GM15510 (cell line): ENCODE results near the gene KIF21B.

Experiments
- POLR2A ChIP-seq: IDR thresholded peaks from 3 replicates; pipeline ENCODE4 v1.6.1; 2011; ENCODE audit warnings: borderline replicate concordance; ENCODE audit not compliant: insufficient read length; ENCODE audit errors: extremely low read depth

The KIF21B gene

DNA sequence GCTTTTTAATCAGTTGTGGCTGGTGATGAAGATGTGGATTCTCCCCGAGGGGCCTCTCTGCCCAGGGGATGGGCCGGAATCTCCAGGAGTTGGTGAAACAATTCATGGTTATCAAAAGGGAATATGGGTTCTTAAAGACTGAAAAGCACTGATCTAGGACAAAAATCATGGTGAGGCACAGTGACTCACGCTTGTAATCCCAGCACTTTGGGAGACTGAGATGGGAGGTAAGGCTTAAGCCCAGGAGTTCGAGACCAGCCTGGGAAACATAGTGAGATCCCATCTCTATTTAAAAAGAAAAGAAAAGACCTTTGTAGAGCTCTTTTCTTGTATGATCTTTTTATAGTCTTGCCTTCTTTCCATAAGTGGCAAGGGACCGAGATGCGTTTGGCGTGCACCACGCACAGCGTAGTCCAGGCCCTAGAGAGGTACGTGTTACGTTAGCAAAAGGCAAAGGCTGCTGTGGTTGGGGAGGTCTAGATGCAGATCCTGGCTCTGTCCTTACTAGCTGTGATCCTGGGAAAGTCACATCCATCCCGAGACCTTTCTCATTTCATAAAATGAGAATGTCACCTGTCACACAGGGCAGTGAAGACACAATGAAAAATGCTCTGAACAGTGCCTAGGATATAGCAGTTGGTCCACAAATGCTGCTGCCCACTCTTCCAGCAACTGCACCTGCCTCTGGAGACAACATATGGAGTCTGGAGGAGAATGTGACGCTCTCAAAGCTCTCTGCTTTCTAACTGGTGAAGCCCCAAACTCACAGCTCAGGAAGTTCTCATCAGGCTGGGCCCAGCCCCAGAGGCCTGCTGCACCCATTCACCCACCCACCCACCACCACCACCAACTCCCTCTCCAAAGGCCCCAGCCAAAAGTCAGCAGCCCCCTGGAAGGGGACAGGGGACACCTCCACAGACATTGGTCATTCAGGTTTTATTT, 54.8 kb downstream of the KIF21B start:
- TF ChIP-seq POLR2A, result no peak

DNA sequence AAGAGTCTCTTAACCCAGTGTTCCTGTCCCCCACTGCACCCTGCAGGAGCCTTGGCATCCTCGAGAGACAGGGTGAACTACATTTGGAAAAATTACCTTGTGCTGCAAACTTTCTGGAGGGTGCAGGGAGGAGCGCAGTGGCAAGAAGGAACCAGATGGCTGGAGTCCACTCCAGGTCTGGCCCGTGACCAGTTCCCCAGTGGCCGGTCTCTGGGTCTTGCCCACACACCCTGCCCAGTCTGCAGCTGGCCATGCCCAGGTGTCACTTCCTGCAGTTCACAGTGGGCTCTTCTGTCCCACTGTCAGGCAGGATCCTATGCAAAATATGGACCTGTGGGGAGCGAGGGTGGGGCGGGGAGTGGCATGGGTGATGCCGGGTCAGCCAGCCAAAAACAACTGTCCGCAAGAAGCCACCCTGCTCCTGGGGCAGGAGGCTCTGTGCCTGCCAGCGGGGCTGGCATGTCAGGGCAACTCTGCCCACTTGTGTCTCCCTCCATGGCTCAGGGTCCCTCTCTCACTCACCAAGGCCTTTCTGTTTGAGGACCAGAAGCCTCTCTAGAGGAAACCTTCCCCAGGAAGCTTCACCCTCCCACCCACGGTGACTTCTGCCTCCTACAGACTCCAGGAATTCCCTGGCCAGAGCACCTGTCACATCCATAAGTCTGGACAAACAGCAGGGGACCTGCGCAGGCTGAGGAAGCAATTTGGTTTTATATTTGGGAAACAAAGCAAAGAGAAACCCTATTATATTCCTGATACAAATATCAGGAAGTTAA, 55.6 kb downstream of the KIF21B start:
- no peak for TF ChIP-seq POLR2A

DNA sequence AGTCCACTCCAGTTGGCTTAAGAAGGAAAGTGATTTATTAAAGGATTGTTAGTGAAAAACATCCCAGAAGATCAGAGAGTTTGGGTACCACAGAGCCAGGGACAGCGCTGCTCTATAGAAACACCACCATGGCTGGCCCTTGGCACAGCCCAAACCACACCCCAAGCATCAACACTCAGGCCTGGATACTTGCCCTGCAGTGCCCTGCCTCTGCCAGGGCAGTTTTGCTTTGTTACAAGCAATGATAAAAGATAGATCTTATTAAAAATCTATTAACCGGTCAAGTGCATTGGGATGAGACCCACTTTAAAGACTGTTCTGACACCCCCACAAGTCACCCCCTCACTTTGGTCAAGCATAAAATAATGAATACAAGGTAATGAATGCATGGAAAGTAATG, 56.6 kb downstream of the KIF21B start:
- TF ChIP-seq POLR2A, result no peak

DNA sequence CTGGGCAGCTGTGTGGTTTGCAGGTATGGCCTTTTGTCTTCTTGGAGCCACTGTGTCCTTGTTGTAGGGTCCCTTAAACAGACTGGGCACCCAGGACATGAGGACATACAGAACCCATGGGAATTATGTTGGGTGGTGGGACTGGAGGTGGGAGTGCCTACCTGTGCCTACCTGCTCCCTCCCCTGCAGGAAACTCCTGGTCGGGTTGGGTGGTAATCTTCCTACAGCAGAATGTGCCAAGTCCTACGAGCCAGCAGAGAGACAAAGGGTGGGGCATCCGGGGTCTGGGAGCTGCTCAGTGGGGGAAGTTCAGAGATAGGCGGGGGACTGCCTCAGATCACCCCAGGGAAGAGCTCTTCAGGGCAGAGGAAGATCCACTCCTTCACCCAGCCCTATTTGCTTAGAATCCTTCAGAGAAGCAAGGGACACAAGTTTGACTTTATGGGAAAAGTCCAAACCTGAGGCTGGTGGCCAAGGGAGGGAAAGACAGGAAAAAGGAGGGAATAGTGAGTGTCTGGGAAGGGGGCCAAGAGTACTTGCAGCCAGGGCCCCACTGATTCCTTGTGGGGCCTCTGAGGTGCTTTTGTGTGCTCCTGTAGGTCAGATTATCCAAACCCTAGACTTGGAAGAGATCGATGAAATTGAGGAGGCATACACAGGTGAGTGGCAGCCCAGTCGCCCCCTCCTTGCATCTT, 58.3 kb downstream of the KIF21B start:
- TF ChIP-seq POLR2A, result no peak

DNA sequence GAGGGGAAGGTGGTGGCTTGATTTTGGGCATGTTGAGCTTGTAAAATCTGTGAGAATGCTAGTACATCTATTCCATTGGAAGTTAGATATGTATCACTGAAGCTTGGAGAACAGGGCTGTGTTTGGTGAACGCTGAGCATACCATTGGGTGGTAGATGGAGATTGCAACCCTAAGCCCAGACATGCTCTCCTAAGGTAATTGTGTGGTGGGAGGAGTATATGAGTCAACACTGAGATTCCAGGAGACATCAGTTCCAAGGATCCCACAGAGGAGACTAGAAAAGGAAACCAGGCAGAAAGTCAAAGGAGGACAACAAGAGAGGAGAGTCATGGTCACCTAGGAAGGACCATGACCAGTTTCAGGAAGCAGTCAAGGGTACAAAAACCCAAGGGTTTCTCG, 60.4 kb downstream of the KIF21B start:
- no peak for TF ChIP-seq POLR2A

DNA sequence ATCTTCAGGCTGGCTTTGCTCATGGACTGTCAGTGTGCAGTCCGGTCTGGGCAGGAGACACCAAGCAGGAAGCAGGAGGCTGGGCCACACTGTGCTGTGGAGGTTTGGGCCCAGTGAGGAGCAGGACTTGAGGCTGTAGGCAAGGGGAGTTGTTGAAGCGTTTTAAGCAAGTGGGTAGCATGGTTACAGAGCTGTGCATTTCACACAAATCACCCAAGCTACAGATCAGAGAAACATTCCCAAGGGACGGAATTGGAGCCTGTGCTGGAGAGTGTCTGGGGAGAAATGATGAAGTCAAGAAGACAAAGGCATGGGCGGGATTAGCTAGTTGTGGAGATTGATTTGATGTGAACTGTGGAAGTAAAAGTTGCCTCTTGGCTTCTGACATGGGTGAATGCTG, 60.9 kb downstream of the KIF21B start:
- TF ChIP-seq POLR2A, result no peak

DNA sequence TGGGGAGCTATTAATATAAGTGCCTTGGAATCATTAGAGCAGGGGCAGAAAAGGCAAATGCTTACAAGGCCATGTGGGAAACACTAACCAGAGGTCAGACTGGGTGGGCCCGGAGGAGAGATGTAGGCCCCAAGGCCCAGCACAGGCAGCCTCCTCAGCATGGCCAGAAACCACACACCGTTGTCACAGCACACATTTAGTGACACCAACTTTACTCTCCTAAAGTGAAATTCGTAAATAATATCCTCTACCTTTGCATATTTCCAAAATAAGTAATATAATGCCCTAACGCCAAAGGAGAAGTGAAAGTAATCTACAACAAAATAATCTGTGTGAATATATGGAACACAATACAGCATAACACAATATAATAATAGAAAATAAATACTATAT, 62.6 kb downstream of the KIF21B start:
- no peak for TF ChIP-seq POLR2A

DNA sequence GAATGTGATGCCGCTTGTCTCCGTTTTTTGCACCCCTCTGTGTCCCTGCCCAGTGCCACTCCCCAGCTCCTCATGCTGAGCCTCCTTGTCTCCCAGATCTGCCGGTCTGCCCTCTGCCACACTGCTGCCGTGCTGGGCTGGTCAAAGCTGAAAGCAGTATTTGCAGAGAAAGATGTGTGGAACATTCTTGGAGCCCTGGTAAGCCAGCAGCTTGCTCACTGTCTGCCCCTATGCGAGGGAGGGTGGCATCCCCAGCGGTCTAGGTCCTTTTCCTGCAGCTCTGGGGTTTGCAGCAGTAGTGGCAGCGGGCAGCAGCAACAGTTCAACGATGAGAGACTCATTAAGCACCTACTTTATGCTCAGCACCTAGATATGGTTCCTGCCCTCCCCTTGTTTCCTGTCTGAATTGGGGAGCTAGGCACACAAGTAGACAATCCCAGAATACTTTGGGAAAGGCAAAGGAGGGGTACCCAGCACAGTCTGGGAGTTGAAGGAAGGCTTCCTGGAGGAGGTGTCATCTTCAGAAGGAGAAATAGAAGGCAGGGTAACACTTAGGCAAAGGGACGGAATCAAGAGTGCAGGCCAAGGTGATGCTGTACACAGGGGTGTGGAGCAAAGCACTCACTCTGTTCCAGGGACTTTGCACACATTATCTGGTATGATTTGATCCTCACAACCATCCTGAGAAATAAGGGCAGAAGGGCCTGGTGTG, 63.1 kb downstream of the KIF21B start:
- no peak for TF ChIP-seq POLR2A

DNA sequence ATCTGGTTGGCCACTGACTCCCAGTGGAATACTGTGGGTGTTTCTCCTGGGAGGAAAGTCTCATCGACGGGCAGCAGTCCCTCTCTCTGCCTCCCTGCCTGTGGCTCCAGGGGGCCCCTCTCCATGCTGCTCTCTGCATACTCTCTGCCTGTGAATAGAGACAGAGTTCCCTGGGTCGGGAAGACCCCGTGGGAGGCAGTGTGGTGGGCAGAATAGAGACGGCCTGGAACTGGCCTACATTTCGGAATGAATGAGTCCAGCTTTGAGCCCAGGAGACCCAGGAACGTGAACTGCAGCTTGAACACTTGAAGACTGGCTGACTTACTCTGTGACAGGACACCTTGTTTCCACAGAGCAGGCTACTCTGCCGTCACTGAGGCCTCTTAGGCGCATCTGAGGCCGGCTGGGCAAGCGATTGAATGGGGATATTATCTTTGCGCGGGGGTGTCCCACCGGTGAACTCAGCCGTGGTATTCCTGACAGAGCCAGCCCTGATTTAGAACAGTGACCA, 64.0 kb downstream of the KIF21B start:
- no peak for TF ChIP-seq POLR2A

DNA sequence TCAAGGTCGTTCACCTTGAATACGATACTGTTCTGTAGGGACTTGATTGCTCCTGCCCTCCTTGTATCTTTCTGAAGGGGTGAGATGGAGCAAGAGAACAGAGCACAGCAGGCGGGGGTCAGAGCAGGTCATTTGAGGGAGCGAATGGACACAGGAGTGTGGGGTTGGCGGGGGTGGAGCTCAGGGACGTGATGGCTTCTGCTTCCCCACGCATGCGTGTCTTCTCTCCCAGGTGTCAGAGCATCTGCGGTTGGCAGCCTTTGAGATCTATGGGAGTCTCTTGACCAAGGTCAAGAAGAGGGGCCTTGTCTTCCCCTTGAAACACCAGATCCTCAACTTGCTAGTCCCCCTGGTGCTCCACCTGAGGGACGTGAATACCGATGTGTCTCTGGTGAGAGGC, 64.9 kb downstream of the KIF21B start:
- no peak for TF ChIP-seq POLR2A

DNA sequence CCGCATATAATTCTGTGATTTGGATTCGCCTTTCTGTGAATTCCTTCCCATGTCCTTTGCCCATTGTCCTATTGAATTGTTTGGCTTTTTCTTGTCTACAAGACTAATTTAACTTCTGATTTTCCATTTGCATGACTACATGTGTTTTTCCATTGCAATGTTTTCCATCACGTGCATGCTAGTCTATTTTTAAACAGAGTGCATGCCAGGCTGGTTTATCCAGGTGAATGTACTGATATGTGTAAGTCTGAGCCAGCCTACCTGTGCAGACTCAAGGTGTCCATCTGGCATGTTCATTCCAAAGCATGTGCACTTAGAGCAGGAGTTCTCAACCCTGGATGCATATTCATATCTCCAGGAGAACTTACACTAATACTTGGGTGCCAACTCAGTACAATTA, 69.1 kb downstream of the KIF21B start:
- TF ChIP-seq POLR2A, result no peak

DNA sequence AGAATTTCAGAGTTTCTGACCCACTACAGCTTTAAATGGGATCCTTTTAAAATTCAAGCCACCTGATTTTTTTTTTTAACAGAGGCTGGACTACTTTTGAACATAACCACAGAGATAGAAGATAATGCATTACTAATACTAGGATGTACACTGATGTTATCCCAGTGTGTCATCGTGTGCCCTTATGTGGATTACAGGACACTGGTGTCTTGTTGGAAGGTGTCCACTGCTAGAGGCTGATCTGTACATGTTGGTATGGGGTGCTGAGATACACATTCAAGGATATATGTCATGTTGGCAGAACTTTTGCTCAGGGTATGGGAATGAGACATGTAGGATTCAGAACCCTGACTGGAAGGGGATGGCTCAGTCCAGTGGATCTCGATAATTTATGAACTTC, 72.5 kb downstream of the KIF21B start:
- TF ChIP-seq POLR2A, result no peak

DNA sequence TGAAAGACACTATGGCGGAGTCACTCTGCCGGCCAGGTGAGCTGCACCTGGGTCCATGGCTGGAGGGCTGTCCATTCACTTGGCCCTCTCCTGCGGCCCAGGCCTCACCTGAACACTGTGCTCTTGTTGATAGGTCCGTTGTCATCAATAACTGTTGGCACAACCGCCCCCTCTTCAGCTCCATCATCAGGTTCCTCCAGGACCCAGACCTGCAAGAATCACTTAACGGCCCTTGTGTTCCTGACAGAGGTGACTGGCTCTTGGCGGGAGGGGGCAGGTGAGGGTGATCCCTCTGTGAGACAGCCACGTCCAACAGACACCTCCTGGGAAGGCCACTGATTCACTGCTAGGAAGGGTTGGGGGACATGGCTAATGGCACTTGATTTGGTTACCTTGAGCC, 73.9 kb downstream of the KIF21B start:
- TF ChIP-seq POLR2A, result no peak

DNA sequence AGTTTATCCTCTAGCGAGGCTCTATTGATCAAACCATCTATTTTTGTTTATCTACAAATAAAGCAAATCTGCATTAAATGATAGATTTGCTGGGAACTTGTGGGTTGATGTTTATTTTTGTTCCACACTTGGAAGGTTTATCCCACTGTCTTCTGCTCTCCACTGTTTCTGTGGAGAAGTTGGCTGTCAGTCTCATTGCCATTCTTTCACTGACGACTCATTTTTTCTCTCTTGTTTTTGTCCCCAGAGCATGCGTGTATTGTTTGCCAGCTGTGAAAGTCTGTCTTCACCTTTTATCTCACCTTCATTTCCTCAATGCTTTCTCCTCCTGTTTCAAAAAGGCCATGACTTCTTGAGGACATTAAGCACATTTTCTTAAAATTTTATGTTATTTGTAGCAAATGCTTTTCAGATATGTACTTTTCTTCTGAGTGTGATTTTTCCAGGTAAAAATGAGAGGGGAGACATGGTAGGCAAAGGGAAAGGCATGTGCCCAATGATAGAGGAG, 76.4 kb downstream of the KIF21B start:
- no peak for TF ChIP-seq POLR2A

DNA sequence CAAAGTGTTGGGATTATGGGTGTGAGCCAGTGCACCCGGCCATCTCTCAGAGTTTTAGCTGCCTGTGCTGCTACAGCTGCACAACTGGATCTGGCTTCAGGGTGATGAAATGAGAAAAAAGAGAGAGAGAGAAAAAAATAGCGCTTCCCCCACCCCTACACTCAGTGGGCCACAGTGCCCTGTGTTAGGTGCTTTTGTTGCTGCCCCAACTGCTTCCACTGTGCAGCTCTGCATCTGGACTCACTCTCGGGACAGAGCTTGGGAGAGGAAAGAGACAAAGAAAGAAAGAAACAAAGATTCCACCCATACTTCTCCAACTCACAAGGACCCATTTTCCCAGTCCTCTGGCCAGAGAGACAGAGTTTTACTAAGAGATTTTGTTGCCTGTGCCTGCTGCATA, 78.4 kb downstream of the KIF21B start:
- no peak for TF ChIP-seq POLR2A

DNA sequence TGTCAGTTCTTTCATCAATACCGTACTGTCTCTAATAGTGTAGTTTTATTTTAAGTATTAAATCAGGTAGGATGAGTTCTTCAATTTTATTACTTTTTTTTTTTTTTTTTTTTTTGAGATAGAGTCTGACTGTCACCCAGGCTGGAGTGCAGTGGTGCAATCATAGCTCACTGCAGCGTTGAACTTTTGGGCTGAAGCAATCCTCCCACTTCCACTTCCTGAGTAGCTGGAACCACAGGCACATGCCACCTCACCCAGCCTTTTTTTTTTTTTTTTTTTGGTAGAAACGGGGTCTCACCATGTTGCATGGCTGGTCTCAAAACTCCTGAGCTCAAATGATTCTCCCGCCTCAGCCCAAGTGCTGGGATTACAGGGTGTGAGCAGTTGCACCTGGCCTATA, 84.6 kb downstream of the KIF21B start:
- no peak for TF ChIP-seq POLR2A
